Measurements from ENCODE around the gene KRT38. TPM values are rescaled to one million over a fixed set of nuclear protein-coding genes. Genes with fewer than 3 reads are reported as not detected.

KRT38 gene
- polyA plus RNA-seq, 1 of the 3 experiments (the other 2 are of a cell fraction) = not detected

- WGBS (ENCODE audit: low lambda C conversion rate) = 65% methylated on average over 15 of the region's 16 CpGs
- Histone ChIP-seq H3K79me2 (ENCODE audit: insufficient read depth) (no peaks in the 10 kb centered on the region), H3K27me3 (ENCODE audit: insufficient read depth) (no peaks in the 10 kb centered on the region), H3K4me3 (ENCODE audit: low read depth in 2 of 2, low read length in 1 of 2) (no peak within 1 kb of the TSS), H3K27ac (ENCODE audit: low read depth in 2 of 2, low read length in 1 of 2) (no peak within 1 kb of the TSS), H3K4me2 (no peak within 1 kb of the TSS), H3F3A (replicated peaks; ENCODE audit: insufficient read depth) (no peaks in the 10 kb centered on the region), H3K36me3 (replicated peaks in 1 of 2; ENCODE audit: control insufficient read depth in 1 of 2, insufficient read depth in 2 of 2, low read length in 1 of 2) (no peaks in the 10 kb centered on the region), H3K4me1 (ENCODE audit: control insufficient read depth in 1 of 2, insufficient read depth in 2 of 2, low read depth in 1 of 2, low read length in 1 of 2) (peaks cover 0 to 4% of the 10 kb centered on the region in 2 experiments; a peak in 1 of 4 replicates), H3K9ac (no peak within 1 kb of the TSS), H3K9me3 (no peaks in the 10 kb centered on the region), H2AFZ (ENCODE audit: low read depth) (no peak within 1 kb of the TSS), H4K20me1 (ENCODE audit: insufficient read depth) (no peaks in the 10 kb centered on the region), H3K9me2 (no peaks in the 10 kb centered on the region)
- no peak for DNase-seq
- no peak for TF ChIP-seq RXRA (IDR thresholded peaks at IDR 0.05; ENCODE audit: borderline replicate concordance, low read depth)
- TF ChIP-seq FOXJ3 (CRISPR knock-in tag; IDR thresholded peaks at IDR 0.05) = no peak
- no peak for TF ChIP-seq FOSL2 (IDR thresholded peaks at IDR 0.05; ENCODE audit: borderline replicate concordance, low read depth)
- TF ChIP-seq EZH2phosphoT487 (IDR thresholded peaks at IDR 0.05; ENCODE audit: borderline replicate concordance, low read depth) = no peak
- no peak for TF ChIP-seq IRF3 (IDR thresholded peaks at IDR 0.05; ENCODE audit: low read depth, low read length)
- TF ChIP-seq YY1 (IDR thresholded peaks at IDR 0.05; ENCODE audit: low read depth) = no peak
- no peak for TF ChIP-seq CHD2 (IDR thresholded peaks at IDR 0.05; ENCODE audit: low read length, partially characterized antibody)
- no peak for TF ChIP-seq SMC3 (IDR thresholded peaks at IDR 0.05; ENCODE audit: low read depth, low read length)
- TF ChIP-seq GATA2 (CRISPR knock-in tag; IDR thresholded peaks at IDR 0.05) = no peak
- no peak for TF ChIP-seq CTCF (IDR thresholded peaks at IDR 0.05)
- no peak for TF ChIP-seq TCF12 (IDR thresholded peaks at IDR 0.05)
- TF ChIP-seq PBX3 (IDR thresholded peaks at IDR 0.05) = no peak
- no peak for TF ChIP-seq FOXM1 (IDR thresholded peaks at IDR 0.05; ENCODE audit: low read depth)
- CTCF ChIA-PET = interaction anchor here (1.1 kb wide), 1 partner anchor 266 kb away, joined by 3 read pairs; no protein-coding TSS in a partner anchor
- POLR2A ChIA-PET = no interaction called here
Observed at GRCh38 chr17:41396996-41397660, 43.7 kb downstream of the KRT38 start, which contains the start of gene KRT31. Gene KRT31, minus strand, starts transcription at chr17:41397608. Its CDS starts 69 bp downstream, at chr17:41397539.
